Upper lobe of left lung (tissue), 6 donors: ENCODE results near the gene CERS1. TPM values are rescaled to one million over a fixed set of nuclear protein-coding genes. Genes with fewer than 3 reads are reported as not detected.

Experiments used
- ATAC-seq, 2 donors: fragments of 200-7000 bp; cut with Tn5 transposase; one replicate each; pipeline ENCODE4 v1.9.1; 2022; ENCODE audit warnings: mild to moderate bottlenecking in 2 of 2, moderate library complexity in 2 of 2; ENCODE audit not compliant: low FRiP score in 2 of 2
- DNase-seq, 2 donors: peaks; one replicate each; pipeline ENCODE4 v3.0.0-alpha.2; 2019 to 2020
- H3K27ac ChIP-seq, 4 donors: fragments of 200-600 bp; sonication (generic); one replicate each; pipeline ENCODE4 v1.5.1; 2016 to 2019
- H3K27me3 ChIP-seq, 4 donors: fragments of 200-600 bp; sonication (generic); one replicate each; pipeline ENCODE4 v1.5.1; 2017 to 2019
- H3K36me3 ChIP-seq, 4 donors: fragments of 200-600 bp; sonication (generic); one replicate each; pipeline ENCODE4 v1.5.1; 2016 to 2019
- H3K4me1 ChIP-seq, 4 donors: fragments of 200-600 bp; sonication (generic); one replicate each; pipeline ENCODE4 v1.5.1; 2018 to 2019
- H3K4me3 ChIP-seq, 4 donors: fragments of 200-600 bp; sonication (generic); one replicate each; pipeline ENCODE4 v1.5.1; 2017 to 2019; ENCODE audit warnings: mild to moderate bottlenecking in 2 of 4, moderate library complexity in 1 of 4
- H3K9me3 ChIP-seq, 4 donors: fragments of 200-600 bp; sonication (generic); one replicate each; pipeline ENCODE4 v1.5.1; 2018 to 2019
- CTCF ChIP-seq, 6 experiments: fragments of 450-650 bp in 4 of 6; fragments of 200-600 bp in 2 of 6; sonication (generic) in 2 of 6; IDR thresholded peaks; one replicate each; pipeline ENCODE4 v1.5.1; 2016 to 2019; ENCODE audit warnings: antibody characterized with exemption in 6 of 6
- EP300 ChIP-seq, 4 donors: sonication (generic); formaldehyde crosslinking; IDR thresholded peaks; one replicate each; pipeline ENCODE4 v1.5.1; 2017; ENCODE audit warnings: antibody characterized with exemption in 4 of 4, control low read depth in 2 of 4
- POLR2A ChIP-seq, 4 donors: fragments of 450-650 bp; IDR thresholded peaks; one replicate each; pipeline ENCODE4 v1.5.1; 2016 to 2017; ENCODE audit warnings: antibody characterized with exemption in 4 of 4, mild to moderate bottlenecking in 2 of 4
- POLR2AphosphoS5 ChIP-seq, 2 donors: sonication (generic); formaldehyde crosslinking; IDR thresholded peaks; one replicate each; pipeline ENCODE4 v1.5.1; 2017; ENCODE audit warnings: antibody characterized with exemption in 2 of 2
- WGBS, 2 donors: methylation state at CpG; one replicate each; pipeline ENCODE4 v1.1.5; 2017 to 2018; 5-methylcytosine and 5-hydroxymethylcytosine counted together
- total RNA-seq, 6 donors: library from RNA; depleted of rRNA in 4 of 6; stranded (reverse); fragments of >200 nt in 4 of 6; gene quantifications; one replicate each; pipeline versions ENCODE4 v1.1.0 to v1.2.1, GENCODE V29; 2016 to 2021
- donor health status: DM: no; HTN: no; CAD: no; lungs with moderate emphysema.
- donor health status: DM: no; HTN: yes; CAD: no; lungs with severe emphysema.

CERS1 gene
- total RNA-seq, 6 donors from 2014 or later: 0.20 to 0.30 TPM; not detected in 4

- ATAC-seq (no peak), DNase-seq (peak in 1 of 2 donors; percentile 54)
- no peaks in the 10 kb centered on the region for H3K27me3 ChIP-seq
Measured at GRCh38 chr19:18853755-18854427, 42.1 kb downstream of the CERS1 start.

GRCh38 chr19:18852648-18853047 is 43.3 kb downstream of the CERS1 start:
- DNase-seq (peak in 1 of 2 donors; percentile 63), ATAC-seq (no peak)
- WGBS, 2 donors: 84 to 96% methylated on average over 7 to 12 of the region's 12 CpGs
- H3K36me3 ChIP-seq: peaks cover 57 to 86% (median 81%) of the 10 kb centered on the region in 4 donors
- no peaks in the 10 kb centered on the region for H3K27me3 ChIP-seq
- H3K9me3 ChIP-seq: no peaks in the 10 kb centered on the region
- peaks cover 30 to 40% (median 34%) of the 10 kb centered on the region in 4 donors for H3K4me1 ChIP-seq
- no peak overlapping the region for H3K27ac ChIP-seq
- H3K4me3 ChIP-seq: no peak overlapping the region
- no peak for TF ChIP-seq EP300 (IDR thresholded peaks at IDR 0.05)
- TF ChIP-seq CTCF (IDR thresholded peaks at IDR 0.05): no peak
- TF ChIP-seq POLR2AphosphoS5 (IDR thresholded peaks at IDR 0.05): no peak
- TF ChIP-seq POLR2A (IDR thresholded peaks at IDR 0.05): no peak

More at GRCh38 chr19:18853755-18854427, 42.1 kb downstream of the CERS1 start:
- 82 to 93% methylated on average over 8 to 11 of the region's 17 CpGs for WGBS, 2 donors
- H3K4me1 ChIP-seq: peaks cover 18 to 28% (median 22%) of the 10 kb centered on the region in 4 donors
- TF ChIP-seq POLR2A (IDR thresholded peaks at IDR 0.05) (no peak), CTCF (IDR thresholded peaks at IDR 0.05) (no peak), EP300 (IDR thresholded peaks at IDR 0.05) (no peak), POLR2AphosphoS5 (IDR thresholded peaks at IDR 0.05) (no peak)
- no peak overlapping the region for H3K4me3 ChIP-seq
- no peak overlapping the region for H3K27ac ChIP-seq
- H3K9me3 ChIP-seq: no peaks in the 10 kb centered on the region
- peaks cover 65 to 92% (median 90%) of the 10 kb centered on the region in 4 donors for H3K36me3 ChIP-seq

GRCh38 chr19:18851673-18852325 is 44.2 kb downstream of the CERS1 start:
- peak overlapping the region in 3 of 4 donors; percentile 10 to 87 (median 23) for H3K27ac ChIP-seq
- H3K4me1 ChIP-seq: peaks cover 39 to 49% (median 43%) of the 10 kb centered on the region in 4 donors
- WGBS, 2 donors: 91 to 96% methylated on average over 8 to 31 of the region's 31 CpGs
- no peak overlapping the region for H3K4me3 ChIP-seq
- DNase-seq (peak in 1 of 2 donors; percentile 62), ATAC-seq (no peak)
- H3K27me3 ChIP-seq: no peaks in the 10 kb centered on the region
- no peak for TF ChIP-seq EP300 (IDR thresholded peaks at IDR 0.05)
- TF ChIP-seq CTCF (IDR thresholded peaks at IDR 0.05): no peak
- TF ChIP-seq POLR2AphosphoS5 (IDR thresholded peaks at IDR 0.05): no peak
- no peak for TF ChIP-seq POLR2A (IDR thresholded peaks at IDR 0.05)
- peaks cover 49 to 78% (median 72%) of the 10 kb centered on the region in 4 donors for H3K36me3 ChIP-seq
- H3K9me3 ChIP-seq: no peaks in the 10 kb centered on the region

GRCh38 chr19:18850471-18851375 is 45.2 kb downstream of the CERS1 start:
- ATAC-seq: no peak
- no peak for TF ChIP-seq POLR2AphosphoS5 (IDR thresholded peaks at IDR 0.05)
- TF ChIP-seq POLR2A (IDR thresholded peaks at IDR 0.05): no peak
- peak in 1 of 6 experiments; percentile 7 for TF ChIP-seq CTCF (IDR thresholded peaks at IDR 0.05)
- peak in 1 of 2 donors; percentile 76 for DNase-seq
- H3K4me1 ChIP-seq: peaks cover 41 to 59% (median 47%) of the 10 kb centered on the region in 4 donors
- peak overlapping the region in 3 of 4 donors; percentile 45 to 92 (median 87) for H3K27ac ChIP-seq
- whole genome bisulfite sequencing, 2 donors: 83 to 88% methylated on average over 18 to 27 of the region's 27 CpGs
- no peaks in the 10 kb centered on the region for H3K27me3 ChIP-seq
- H3K4me3 ChIP-seq: no peak overlapping the region
- peaks cover 41 to 67% (median 62%) of the 10 kb centered on the region in 4 donors for H3K36me3 ChIP-seq
- no peaks in the 10 kb centered on the region for H3K9me3 ChIP-seq
